Kidney (tissue), 14 donors: Measurements from ENCODE around the gene AFF3. TPM values are rescaled to one million over a fixed set of nuclear protein-coding genes. Genes with fewer than 3 reads are reported as not detected.

ENCODE experiments used
- DNase-seq, 5 donors: peaks; one replicate each; pipeline ENCODE4 v3.0.0-alpha.2; 2013 to 2020
- FAIRE-seq: peaks from 2 replicates; lab custom pipeline; 2012; peaks lifted over from hg19 to GRCh38; lab: Jason Lieb, UNC
- H3K27ac ChIP-seq, 2 donors: one replicate each; pipeline ENCODE4 v1.7.0; 2013; ENCODE audit warnings: low read depth in 2 of 2, low read length in 2 of 2, inconsistent platforms in 1 of 2
- H3K27me3 ChIP-seq: one replicate; pipeline ENCODE4 v1.7.1; 2013; ENCODE audit warnings: low read length, inconsistent platforms; ENCODE audit not compliant: control insufficient read depth, insufficient read depth
- H3K36me3 ChIP-seq, 3 donors: one replicate each; pipeline versions ENCODE4 v1.7.0 to v1.7.1; 2013; ENCODE audit warnings: low read length in 3 of 3, control low read depth in 1 of 3, inconsistent platforms in 1 of 3; ENCODE audit not compliant: insufficient read depth in 3 of 3, control insufficient read depth in 2 of 3
- H3K4me1 ChIP-seq, 3 donors: one replicate each; pipeline versions ENCODE4 v1.7.0 to v1.7.1; 2013; ENCODE audit warnings: low read length in 3 of 3, inconsistent platforms in 1 of 3, low read depth in 1 of 3; ENCODE audit not compliant: control insufficient read depth in 2 of 3, insufficient read depth in 2 of 3
- H3K4me3 ChIP-seq, 3 donors: one replicate each; pipeline versions ENCODE4 v1.7.0 to v1.8.1; 2013; ENCODE audit warnings: low read length in 3 of 3, control low read depth in 1 of 3, inconsistent platforms in 1 of 3
- H3K9ac ChIP-seq, 3 donors: one replicate each; pipeline versions ENCODE4 v1.7.0 to v1.7.1; 2013; ENCODE audit warnings: low read length in 3 of 3, control low read depth in 1 of 3, inconsistent platforms in 1 of 3
- H3K9me3 ChIP-seq, 3 donors: one replicate each; pipeline versions ENCODE4 v1.7.0 to v1.7.1; 2013; ENCODE audit warnings: low read length in 3 of 3, control low read depth in 1 of 3, inconsistent platforms in 1 of 3; ENCODE audit not compliant: control insufficient read depth in 2 of 3, insufficient read depth in 1 of 3
- CTCF ChIP-seq: IDR thresholded peaks from 3 replicates; pipeline ENCODE4 v1.5.1; 2012; ENCODE audit warnings: mild to moderate bottlenecking, moderate library complexity, borderline replicate concordance; ENCODE audit not compliant: insufficient read depth; ENCODE audit errors: extremely low read depth
- intact Hi-C: fragments of 100-400 bp; cut with DNase I; formaldehyde crosslinking; loops from one replicate; pipeline ENCODE4 v1.11.1; 2022
- polyA plus RNA-seq: library from polyadenylated mRNA; stranded (reverse); fragments of 350-450 nt; fragmentation: Illumina TruSeq; extraction: RNeasy Lipid Tissue Mini Kit (QIAGEN cat#74804); gene quantifications from one replicate; pipeline ENCODE4 v1.2.3, GENCODE V29; 2014; ENCODE audit warnings: low read depth, low replicate concordance; ENCODE audit not compliant: insufficient read depth
- total RNA-seq: library from RNA; stranded (reverse); fragmentation: NEBNext Ultra II Directional; extraction: Animal tissue kit (Norgen Biotek cat#: 25700); gene quantifications from one replicate; pipeline ENCODE4 v1.2.1, GENCODE V29; 2021
- donor health status: control.
- donor health status: control.
- donor health status: control.
- donor health status: control.
- donor health status: control.
- donor health status: DM: yes; HTN: yes; CAD: no.
- donor health status: Normal renal cell carcinoma (clear cell type).

AFF3 gene
- total and polyA plus RNA-seq, 2 donors from 2014 or later = 0.65 to 11.0 TPM

- DNase-seq (no peak), FAIRE-seq (no peak)
- no peaks in the 10 kb centered on the region for H3K36me3 ChIP-seq
Observed at GRCh38 chr2:99959261-99960014, 183.0 kb downstream of the AFF3 start.

GRCh38 chr2:99957332-99958133 is 184.9 kb downstream of the AFF3 start:
- Histone ChIP-seq H3K36me3 (no peaks in the 10 kb centered on the region), H3K27me3 (no peaks in the 10 kb centered on the region), H3K27ac (no peak overlapping the region), H3K9ac (no peak overlapping the region), H3K4me3 (no peak overlapping the region), H3K9me3 (no peaks in the 10 kb centered on the region), H3K4me1 (no peaks in the 10 kb centered on the region)
- DNase-seq (no peak), FAIRE-seq (no peak)
- no peak for TF ChIP-seq CTCF
- intact Hi-C loops = no loop called here

More at GRCh38 chr2:99959261-99960014, 183.0 kb downstream of the AFF3 start:
- intact Hi-C loops = no loop called here
- H3K9me3 ChIP-seq = no peaks in the 10 kb centered on the region
- H3K9ac ChIP-seq = no peak overlapping the region
- H3K4me1 ChIP-seq = no peaks in the 10 kb centered on the region
- H3K4me3 ChIP-seq = no peak overlapping the region
- H3K27me3 ChIP-seq = no peaks in the 10 kb centered on the region
- H3K27ac ChIP-seq = no peak overlapping the region
- TF ChIP-seq CTCF = no peak

- intact Hi-C loops = no loop called here
- TF ChIP-seq CTCF = no peak
Observed at GRCh38 chr2:99956232-99957030, 186.0 kb downstream of the AFF3 start.

More at GRCh38 chr2:99956232-99957030, 186.0 kb downstream of the AFF3 start:
- Histone ChIP-seq H3K4me1 (no peaks in the 10 kb centered on the region), H3K4me3 (no peak overlapping the region), H3K27me3 (no peaks in the 10 kb centered on the region), H3K27ac (no peak overlapping the region), H3K9me3 (no peaks in the 10 kb centered on the region), H3K36me3 (no peaks in the 10 kb centered on the region), H3K9ac (no peak overlapping the region)
- FAIRE-seq = no peak
- no peak for DNase-seq
